Tibial nerve (tissue), 4 donors: ENCODE measurements around the gene TIGD4. TPM values are rescaled to one million over a fixed set of nuclear protein-coding genes. Genes with fewer than 3 reads are reported as not detected.
A peak's percentile ranks its signal among the peaks of the same experiment; 100 is the strongest.

Source experiments
- DNase-seq, 2 donors: peaks; one replicate each; pipeline ENCODE4 v3.0.0-alpha.2; 2019; ENCODE audit warnings: low spot score in 2 of 2
- H3K27ac ChIP-seq, 4 donors: fragments of 200-600 bp; sonication (generic) in 3 of 4; one replicate each; pipeline ENCODE4 v1.5.1; 2017 to 2019; ENCODE audit warnings: mild to moderate bottlenecking in 1 of 4
- H3K27me3 ChIP-seq, 2 donors: fragments of 200-600 bp; sonication (generic) in 1 of 2; one replicate each; pipeline versions ENCODE4 v1.5.1 to v1.6.0; 2017 to 2019
- H3K36me3 ChIP-seq, 3 donors: fragments of 200-600 bp; sonication (generic); one replicate each; pipeline ENCODE4 v1.5.1; 2018 to 2019
- H3K4me1 ChIP-seq, 4 donors: fragments of 200-600 bp; sonication (generic) in 3 of 4; one replicate each; pipeline ENCODE4 v1.5.1; 2017 to 2019
- H3K4me3 ChIP-seq, 4 donors: fragments of 200-600 bp; sonication (generic) in 3 of 4; one replicate each; pipeline ENCODE4 v1.5.1; 2017 to 2019; ENCODE audit warnings: mild to moderate bottlenecking in 1 of 4, moderate library complexity in 1 of 4
- H3K9me3 ChIP-seq, 4 donors: fragments of 200-600 bp; sonication (generic) in 3 of 4; one replicate each; pipeline ENCODE4 v1.5.1; 2017 to 2019
- CTCF ChIP-seq, 5 experiments: fragments of 200-600 bp in 3 of 5; fragments of 450-650 bp in 2 of 5; sonication (generic) in 3 of 5; IDR thresholded peaks; one replicate each; pipeline ENCODE4 v1.5.1; 2016 to 2019; ENCODE audit warnings: antibody characterized with exemption in 5 of 5, mild to moderate bottlenecking in 3 of 5, moderate library complexity in 2 of 5
- EP300 ChIP-seq, 2 donors: sonication (generic); formaldehyde crosslinking; IDR thresholded peaks; one replicate each; pipeline ENCODE4 v1.6.1; 2017; ENCODE audit warnings: antibody characterized with exemption in 2 of 2, mild to moderate bottlenecking in 1 of 2
- POLR2A ChIP-seq, 2 donors: fragments of 450-650 bp; IDR thresholded peaks; one replicate each; pipeline ENCODE4 v1.6.1; 2017; ENCODE audit warnings: antibody characterized with exemption in 2 of 2, mild to moderate bottlenecking in 2 of 2, moderate library complexity in 2 of 2
- WGBS, 2 donors: methylation state at CpG; one replicate each; pipeline ENCODE4 v1.1.5; 2018; 5-methylcytosine and 5-hydroxymethylcytosine counted together
- total RNA-seq, 4 donors: library from RNA; depleted of rRNA; stranded (reverse); fragments of >200 nt; gene quantifications; one replicate each; pipeline ENCODE4 v1.1.0, GENCODE V29; 2016

The TIGD4 gene
- total RNA-seq, 4 donors from 2014 or later, result 0.90 to 1.9 (median 1.4) TPM

- 90 to 93% methylated on average over 7 to 8 of the region's 9 CpGs for WGBS, 2 donors
- Histone ChIP-seq H3K36me3 (no peaks in the 10 kb centered on the region), H3K27ac (no peak overlapping the region)
These were observed 30.9 kb downstream of the TIGD4 start for GRCh38 chr4:152748619-152749018.

DNA sequence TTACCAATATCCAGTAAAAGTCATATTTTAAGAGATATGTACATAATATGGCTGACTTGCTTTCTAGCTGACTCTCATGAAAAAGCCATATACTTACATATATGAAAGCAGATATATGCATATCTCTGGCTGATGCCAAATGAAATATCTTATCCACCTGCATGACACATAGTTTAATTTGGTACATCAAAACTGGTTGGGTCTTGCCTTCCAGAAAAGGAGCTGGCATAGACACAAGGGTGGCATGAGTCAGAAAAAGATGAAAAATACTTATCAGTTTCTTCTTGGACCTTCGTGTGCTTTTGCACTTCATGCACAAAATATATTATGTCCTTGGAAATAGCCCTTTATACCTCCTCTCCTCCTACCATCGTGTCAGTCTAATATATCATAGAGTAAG lies 32.1 kb downstream of the TIGD4 start:
- Histone ChIP-seq H3K9me3 (peaks cover 0 to 8% (median 0%) of the 10 kb centered on the region in 4 donors), H3K36me3 (no peaks in the 10 kb centered on the region), H3K4me3 (no peak overlapping the region), H3K27me3 (no peaks in the 10 kb centered on the region), H3K4me1 (no peaks in the 10 kb centered on the region), H3K27ac (no peak overlapping the region)
- DNase-seq, result no peak
- no peak for TF ChIP-seq CTCF (IDR thresholded peaks at IDR 0.05)
- TF ChIP-seq EP300 (IDR thresholded peaks at IDR 0.05), result no peak
- no peak for TF ChIP-seq POLR2A (IDR thresholded peaks at IDR 0.05)
- WGBS, 2 donors, result 78 to 84% methylated on average over 2 of the region's 2 CpGs

More at GRCh38 chr4:152748619-152749018, 30.9 kb downstream of the TIGD4 start:
- no peak for DNase-seq
- Histone ChIP-seq H3K27me3 (no peaks in the 10 kb centered on the region), H3K9me3 (peaks cover 0 to 9% (median 0%) of the 10 kb centered on the region in 4 donors), H3K4me1 (no peaks in the 10 kb centered on the region), H3K4me3 (no peak overlapping the region)
- no peak for TF ChIP-seq EP300 (IDR thresholded peaks at IDR 0.05)
- no peak for TF ChIP-seq POLR2A (IDR thresholded peaks at IDR 0.05)
- no peak for TF ChIP-seq CTCF (IDR thresholded peaks at IDR 0.05)

DNA sequence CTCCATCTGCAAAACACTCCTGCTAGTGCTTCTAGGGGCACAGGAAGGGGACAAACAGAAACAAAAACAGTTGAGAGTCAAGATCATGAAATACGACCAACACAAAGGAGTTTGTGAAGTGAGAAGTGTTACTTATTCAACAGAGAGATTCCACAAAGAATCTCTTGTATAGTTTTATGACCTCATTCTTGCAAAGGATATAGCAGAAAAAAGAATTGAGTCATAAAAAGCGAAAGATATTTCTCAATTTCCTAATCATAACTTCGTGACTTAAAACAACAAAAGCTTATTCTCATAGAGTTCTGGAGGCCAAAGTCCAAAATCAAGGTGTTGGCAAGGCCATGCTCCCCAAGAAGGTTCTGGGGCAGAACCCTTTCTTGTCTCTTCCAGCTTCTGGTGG lies 40.7 kb downstream of the TIGD4 start:
- no peak for DNase-seq
- WGBS, 2 donors, result 25 to 35% methylated on average over 3 of the region's 3 CpGs

GRCh38 chr4:152735906-152736305 lies 43.6 kb downstream of the TIGD4 start:
- H3K4me1 ChIP-seq, result peaks cover 0 to 3% (median 0%) of the 10 kb centered on the region in 4 donors
- 76 to 77% methylated on average over 3 of the region's 3 CpGs for WGBS, 2 donors
- no peaks in the 10 kb centered on the region for H3K27me3 ChIP-seq
- H3K4me3 ChIP-seq, result no peak overlapping the region
- H3K36me3 ChIP-seq, result no peaks in the 10 kb centered on the region
- H3K9me3 ChIP-seq, result no peaks in the 10 kb centered on the region
- no peak for DNase-seq
- H3K27ac ChIP-seq, result no peak overlapping the region
- no peak for TF ChIP-seq EP300 (IDR thresholded peaks at IDR 0.05)
- no peak for TF ChIP-seq CTCF (IDR thresholded peaks at IDR 0.05)
- TF ChIP-seq POLR2A (IDR thresholded peaks at IDR 0.05), result no peak

More for the DNA sequence above, 40.7 kb downstream of the TIGD4 start:
- Histone ChIP-seq H3K27ac (peak overlapping the region in 1 of 4 donors; percentile 60), H3K4me1 (peaks cover 0 to 3% (median 0%) of the 10 kb centered on the region in 4 donors), H3K9me3 (no peaks in the 10 kb centered on the region), H3K27me3 (no peaks in the 10 kb centered on the region), H3K4me3 (no peak overlapping the region), H3K36me3 (no peaks in the 10 kb centered on the region)
- no peak for TF ChIP-seq CTCF (IDR thresholded peaks at IDR 0.05)
- TF ChIP-seq EP300 (IDR thresholded peaks at IDR 0.05), result no peak
- TF ChIP-seq POLR2A (IDR thresholded peaks at IDR 0.05), result no peak

DNA sequence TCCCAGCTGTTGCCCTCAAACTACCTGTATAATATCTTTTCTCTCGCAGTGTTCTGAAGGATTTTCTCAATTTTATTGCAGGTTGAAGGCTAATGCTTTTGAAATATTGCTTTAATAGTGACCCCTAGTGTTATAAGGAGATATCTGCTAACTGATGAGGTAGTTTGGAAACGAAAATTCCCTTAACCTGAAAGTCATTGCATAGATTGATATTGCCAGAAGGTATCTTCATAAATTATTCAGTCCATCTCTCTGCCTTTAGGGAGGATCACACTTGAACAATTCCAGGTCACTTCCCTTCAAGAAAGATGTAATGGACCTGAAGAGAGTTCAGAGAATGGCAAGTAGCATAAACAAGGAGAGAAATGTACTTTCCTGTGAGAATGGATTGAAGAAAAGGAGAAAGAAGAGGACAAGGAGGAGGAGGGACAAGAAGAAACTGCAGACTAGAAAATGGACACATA lies 44.1 kb downstream of the TIGD4 start:
- no peak overlapping the region for H3K27ac ChIP-seq
- no peak overlapping the region for H3K4me3 ChIP-seq
- no peaks in the 10 kb centered on the region for H3K27me3 ChIP-seq
- no peak for DNase-seq
- H3K9me3 ChIP-seq, result no peaks in the 10 kb centered on the region
- WGBS, 2 donors, result 17 to 19% methylated on average over 2 of the region's 2 CpGs
- no peak for TF ChIP-seq POLR2A (IDR thresholded peaks at IDR 0.05)
- no peak for TF ChIP-seq EP300 (IDR thresholded peaks at IDR 0.05)
- peak; percentile 31 to 52 (median 43) for TF ChIP-seq CTCF (IDR thresholded peaks at IDR 0.05)
- peaks cover 0 to 3% (median 0%) of the 10 kb centered on the region in 4 donors for H3K4me1 ChIP-seq
- no peaks in the 10 kb centered on the region for H3K36me3 ChIP-seq
